Esophagus (tissue), 2 donors: ENCODE results near the gene EVL. TPM values are rescaled to one million over a fixed set of nuclear protein-coding genes. Genes with fewer than 3 reads are reported as not detected.
A peak's percentile ranks its signal among the peaks of the same experiment; 100 is the strongest.

ENCODE experiments used
- H3K27ac ChIP-seq, 2 donors: one replicate each; pipeline ENCODE4 v1.5.1; 2013; ENCODE audit warnings: low read depth in 2 of 2, mild to moderate bottlenecking in 2 of 2, inconsistent platforms in 1 of 2, low read length in 1 of 2, moderate library complexity in 1 of 2
- H3K27me3 ChIP-seq, 2 donors: one replicate each; pipeline ENCODE4 v1.6.1; 2013; ENCODE audit warnings: low read length in 2 of 2, control low read depth in 1 of 2, mild to moderate bottlenecking in 1 of 2; ENCODE audit not compliant: insufficient read depth in 2 of 2, control insufficient read depth in 1 of 2
- H3K36me3 ChIP-seq, 2 donors: one replicate each; pipeline ENCODE4 v1.6.1; 2013; ENCODE audit warnings: low read length in 1 of 2; ENCODE audit not compliant: control insufficient read depth in 2 of 2, insufficient read depth in 2 of 2
- H3K4me1 ChIP-seq, 2 donors: one replicate each; pipeline ENCODE4 v1.6.1; 2013; ENCODE audit warnings: low read length in 1 of 2; ENCODE audit not compliant: control insufficient read depth in 2 of 2, insufficient read depth in 2 of 2
- H3K4me3 ChIP-seq, 2 donors: one replicate each; pipeline ENCODE4 v1.5.1; 2013; ENCODE audit warnings: low read length in 2 of 2, mild to moderate bottlenecking in 2 of 2, low read depth in 1 of 2, moderate library complexity in 1 of 2
- H3K9me3 ChIP-seq, 2 donors: one replicate each; pipeline ENCODE4 v1.6.1; 2013; ENCODE audit warnings: mild to moderate bottlenecking in 2 of 2, low read depth in 1 of 2, low read length in 1 of 2, moderate library complexity in 1 of 2; ENCODE audit not compliant: control insufficient read depth in 2 of 2, insufficient read depth in 1 of 2
- WGBS, 2 donors: extraction: QIAGEN DNeasy Blood & Tissue Kit; methylation state at CpG; one replicate each; pipeline ENCODE4 v1.1.7; 2013; 5-methylcytosine and 5-hydroxymethylcytosine counted together
- polyA plus RNA-seq, 2 donors: library from polyadenylated mRNA; stranded (reverse); fragments of 200-250 nt; gene quantifications; one replicate each; pipeline ENCODE4 v1.2.3, GENCODE V29; 2013
- donor health status: healthy with polysubstance abuse.
- donor health status: Bipolar disorder and iron deficiency.

EVL gene
- polyA plus RNA-seq, 2 donors = 25.3 to 41.9 TPM

- 79 to 80% methylated on average over 3 of the region's 3 CpGs for WGBS, 2 donors
- H3K27ac ChIP-seq = no peak overlapping the region
- H3K4me3 ChIP-seq = no peak overlapping the region
- H3K27me3 ChIP-seq = no peaks in the 10 kb centered on the region
- H3K4me1 ChIP-seq = peaks cover 0 to 15% of the 10 kb centered on the region in 2 donors
- no peaks in the 10 kb centered on the region for H3K36me3 ChIP-seq
- H3K9me3 ChIP-seq = no peaks in the 10 kb centered on the region
Measured at GRCh38 chr14:100071545-100071944, 6.3 kb downstream of the EVL start.

- peaks cover 0 to 12% of the 10 kb centered on the region in 2 donors for H3K4me1 ChIP-seq
- peak overlapping the region; percentile 17 to 45 for H3K27ac ChIP-seq
- no peaks in the 10 kb centered on the region for H3K9me3 ChIP-seq
- H3K36me3 ChIP-seq = no peaks in the 10 kb centered on the region
- H3K27me3 ChIP-seq = no peaks in the 10 kb centered on the region
- WGBS, 2 donors = 59 to 64% methylated on average over 14 of the region's 14 CpGs
- no peak overlapping the region for H3K4me3 ChIP-seq
Measured at GRCh38 chr14:100072783-100073346, 7.6 kb downstream of the EVL start.

GRCh38 chr14:100073576-100074430 is 8.6 kb downstream of the EVL start:
- H3K4me3 ChIP-seq = no peak overlapping the region
- peaks cover 0 to 5% of the 10 kb centered on the region in 2 donors for H3K4me1 ChIP-seq
- H3K9me3 ChIP-seq = no peaks in the 10 kb centered on the region

GRCh38 chr14:100074431-100075100 is 9.3 kb downstream of the EVL start:
- peaks cover 0 to 6% of the 10 kb centered on the region in 2 donors for H3K4me1 ChIP-seq
- WGBS, 2 donors = 87 to 90% methylated on average over 7 of the region's 7 CpGs
- H3K4me3 ChIP-seq = no peak overlapping the region
- no peaks in the 10 kb centered on the region for H3K9me3 ChIP-seq
- H3K27ac ChIP-seq = no peak overlapping the region
- H3K36me3 ChIP-seq = no peaks in the 10 kb centered on the region
- H3K27me3 ChIP-seq = no peaks in the 10 kb centered on the region

More at GRCh38 chr14:100073576-100074430, 8.6 kb downstream of the EVL start:
- no peaks in the 10 kb centered on the region for H3K36me3 ChIP-seq
- no peaks in the 10 kb centered on the region for H3K27me3 ChIP-seq
- WGBS, 2 donors = 75% methylated on average over 14 of the region's 14 CpGs
- no peak overlapping the region for H3K27ac ChIP-seq

GRCh38 chr14:100075681-100076080 is 10.5 kb downstream of the EVL start:
- H3K36me3 ChIP-seq = no peaks in the 10 kb centered on the region
- 58 to 62% methylated on average over 4 of the region's 4 CpGs for WGBS, 2 donors
- no peak overlapping the region for H3K4me3 ChIP-seq
- H3K27ac ChIP-seq = no peak overlapping the region
- peaks cover 0 to 6% of the 10 kb centered on the region in 2 donors for H3K4me1 ChIP-seq
- no peaks in the 10 kb centered on the region for H3K9me3 ChIP-seq
- H3K27me3 ChIP-seq = no peaks in the 10 kb centered on the region

- H3K36me3 ChIP-seq = no peaks in the 10 kb centered on the region
- no peak overlapping the region for H3K4me3 ChIP-seq
- WGBS, 2 donors = 82 to 85% methylated on average over 5 of the region's 5 CpGs
- H3K27ac ChIP-seq = no peak overlapping the region
- peaks cover 0 to 6% of the 10 kb centered on the region in 2 donors for H3K4me1 ChIP-seq
- H3K27me3 ChIP-seq = no peaks in the 10 kb centered on the region
- no peaks in the 10 kb centered on the region for H3K9me3 ChIP-seq
Measured at GRCh38 chr14:100076133-100076532, 10.9 kb downstream of the EVL start.

GRCh38 chr14:100076606-100077005 is 11.4 kb downstream of the EVL start:
- H3K4me1 ChIP-seq = peaks cover 0 to 6% of the 10 kb centered on the region in 2 donors
- no peaks in the 10 kb centered on the region for H3K36me3 ChIP-seq
- no peaks in the 10 kb centered on the region for H3K27me3 ChIP-seq
- H3K4me3 ChIP-seq = no peak overlapping the region
- H3K27ac ChIP-seq = no peak overlapping the region
- 71 to 73% methylated on average over 7 of the region's 7 CpGs for WGBS, 2 donors
- no peaks in the 10 kb centered on the region for H3K9me3 ChIP-seq

GRCh38 chr14:100077441-100077840 is 12.2 kb downstream of the EVL start:
- no peaks in the 10 kb centered on the region for H3K27me3 ChIP-seq
- no peaks in the 10 kb centered on the region for H3K9me3 ChIP-seq
- H3K4me1 ChIP-seq = peaks cover 0 to 6% of the 10 kb centered on the region in 2 donors
- no peak overlapping the region for H3K4me3 ChIP-seq
- H3K27ac ChIP-seq = no peak overlapping the region
- 94 to 95% methylated on average over 9 of the region's 9 CpGs for WGBS, 2 donors
- H3K36me3 ChIP-seq = no peaks in the 10 kb centered on the region

GRCh38 chr14:100078216-100078803 is 13.1 kb downstream of the EVL start:
- Histone ChIP-seq H3K27me3 (no peaks in the 10 kb centered on the region), H3K36me3 (peaks cover 0 to 3% of the 10 kb centered on the region in 2 donors), H3K4me1 (peaks cover 0 to 6% of the 10 kb centered on the region in 2 donors), H3K27ac (no peak overlapping the region), H3K9me3 (no peaks in the 10 kb centered on the region), H3K4me3 (no peak overlapping the region)
- WGBS, 2 donors = 77 to 80% methylated on average over 10 of the region's 10 CpGs
